HepG2 (cell line): ENCODE data around the gene XPR1. TPM values are rescaled to one million over a fixed set of nuclear protein-coding genes. Genes with fewer than 3 reads are reported as not detected.

Experiments
- ATAC-seq: fragments of 200-7000 bp; cut with Tn5 transposase; 3 replicates; pipeline ENCODE4 v1.9.1; 2020; ENCODE audit warnings: mild to moderate bottlenecking, moderate library complexity
- BruUV-seq: library from RNA; stranded (reverse); fragments of 400-500 nt; replicated peaks from 2 replicates; lab custom pipeline; 2021; lab: Mats Ljungman, UMichigan
- CTCF ChIA-PET: fragments of 300-600 bp; formaldehyde crosslinking; extraction: SDS; loops from one replicate; lab custom pipeline; 2021; ENCODE audit warnings: low total read pairs, inconsistent platforms, low intra/inter-chr PET ratio; lab: Yijun Ruan, JAX
- POLR2A ChIA-PET: fragments of 350-600 bp; sonication (Branson Sonifier 250); formaldehyde crosslinking; loops from one replicate; lab custom pipeline; 2020; ENCODE audit warnings: antibody characterized with exemption, inconsistent platforms; lab: Yijun Ruan, JAX
- DNase-seq: peaks from one replicate; pipeline ENCODE4 v3.0.0-alpha.2; 2015; ENCODE audit warnings: low spot score
- FAIRE-seq: peaks from 3 replicates; lab custom pipeline; 2011; peaks lifted over from hg19 to GRCh38; lab: Jason Lieb, UNC
- H2AFZ ChIP-seq: one replicate; pipeline ENCODE4 v1.6.1; 2011; ENCODE audit warnings: low read length, inconsistent platforms
- H3K27ac ChIP-seq: fragments of 300-600 bp; 3 replicates; pipeline ENCODE4 v1.8.0; 2011; ENCODE audit warnings: mixed run types, mild to moderate bottlenecking, mixed read lengths, low read length, inconsistent platforms; ENCODE audit not compliant: insufficient read depth; ENCODE audit errors: extremely low read length
- H3K27me3 ChIP-seq, 2 experiments: fragments of 200-600 bp in 1 of 2; 2 replicates in 1 of 2; 3 replicates in 1 of 2; pipeline versions ENCODE4 v1.6.0 to v1.8.0; 2011; ENCODE audit warnings: low read length in 2 of 2, mild to moderate bottlenecking in 2 of 2, moderate library complexity in 2 of 2, inconsistent platforms in 1 of 2; ENCODE audit not compliant: insufficient read depth in 2 of 2, control insufficient read depth in 1 of 2
- H3K36me3 ChIP-seq, 2 experiments: fragments of 200-600 bp in 1 of 2; replicated peaks in 1 of 2; 2 replicates in 1 of 2; 3 replicates in 1 of 2; pipeline versions ENCODE4 v1.5.1 to v1.8.0; 2011; ENCODE audit warnings: low read length in 2 of 2, inconsistent platforms in 1 of 2; ENCODE audit not compliant: insufficient read depth in 2 of 2, control insufficient read depth in 1 of 2
- H3K4me1 ChIP-seq: 2 replicates; pipeline ENCODE4 v1.5.1; 2012; ENCODE audit warnings: low read length, inconsistent platforms; ENCODE audit not compliant: insufficient read depth
- H3K4me2 ChIP-seq: 2 replicates; pipeline ENCODE4 v1.6.0; 2011; ENCODE audit warnings: low read depth, low read length, inconsistent platforms
- H3K4me3 ChIP-seq, 3 experiments: fragments of 200-600 bp in 1 of 3; sonication (generic), shearing (Covaris generic) in 1 of 3; replicated peaks in 1 of 3; 2 replicates each; pipeline ENCODE4 v1.5.1; 2011 to 2016; ENCODE audit warnings: low read length in 3 of 3, inconsistent platforms in 2 of 3, low read depth in 2 of 3, mild to moderate bottlenecking in 2 of 3, control low read depth in 1 of 3, mixed read lengths in 1 of 3; ENCODE audit not compliant: insufficient read depth in 1 of 3
- H3K79me2 ChIP-seq: one replicate; pipeline ENCODE4 v1.6.1; 2011; ENCODE audit warnings: low read length, inconsistent platforms; ENCODE audit not compliant: insufficient read depth
- H3K9ac ChIP-seq: 2 replicates; pipeline ENCODE4 v1.6.0; 2011; ENCODE audit warnings: mild to moderate bottlenecking, low read depth, low read length, inconsistent platforms; ENCODE audit not compliant: insufficient read depth
- H3K9me3 ChIP-seq: 2 replicates; pipeline ENCODE4 v1.5.1; 2012; ENCODE audit warnings: mild to moderate bottlenecking, low read length
- H4K20me1 ChIP-seq: 2 replicates; pipeline ENCODE4 v1.6.0; 2011; ENCODE audit warnings: inconsistent platforms, mild to moderate bottlenecking, low read length, moderate library complexity; ENCODE audit not compliant: insufficient read depth
- ATRX ChIP-seq: sonication (generic); formaldehyde crosslinking; IDR thresholded peaks from 2 replicates; pipeline ENCODE4 v1.4.0; 2020; ENCODE audit warnings: missing genetic modification reagents, borderline replicate concordance
- DR1 ChIP-seq: sonication (generic); formaldehyde crosslinking; IDR thresholded peaks from 2 replicates; pipeline ENCODE4 v1.8.0; 2021; ENCODE audit warnings: mild to moderate bottlenecking, missing genetic modification reagents, inconsistent platforms
- FUBP1 ChIP-seq: sonication (generic); formaldehyde crosslinking; IDR thresholded peaks from 2 replicates; pipeline ENCODE4 v1.5.1; 2020; ENCODE audit warnings: missing genetic modification reagents, mild to moderate bottlenecking, borderline replicate concordance
- GPN1 ChIP-seq: sonication (generic); formaldehyde crosslinking; IDR thresholded peaks from 2 replicates; pipeline ENCODE4 v1.5.1; 2020; ENCODE audit warnings: missing genetic modification reagents, borderline replicate concordance
- HNRNPUL1 ChIP-seq: fragments of 200-400 bp; formaldehyde crosslinking; IDR thresholded peaks from 2 replicates; pipeline ENCODE4 v1.6.1; 2017; ENCODE audit warnings: low read depth, mild to moderate bottlenecking, low read length, moderate library complexity
- JUN ChIP-seq: sonication (generic); formaldehyde crosslinking; IDR thresholded peaks from 2 replicates; pipeline ENCODE4 v1.4.0; 2020; ENCODE audit warnings: mild to moderate bottlenecking, missing genetic modification reagents
- POGK ChIP-seq: sonication (generic); formaldehyde crosslinking; conservative IDR thresholded peaks from 2 replicates; pipeline ENCODE4 v1.8.0; 2022; ENCODE audit warnings: mild to moderate bottlenecking, moderate library complexity, missing genetic modification reagents
- SOX5 ChIP-seq: IDR thresholded peaks from 2 replicates; pipeline ENCODE4 v1.6.1; 2016; ENCODE audit warnings: borderline replicate concordance
- ZNF160 ChIP-seq: sonication (generic); formaldehyde crosslinking; IDR thresholded peaks from 2 replicates; pipeline ENCODE4 v1.8.0; 2022; ENCODE audit warnings: mild to moderate bottlenecking, inconsistent platforms, missing genetic modification reagents
- ZNF18 ChIP-seq: sonication (generic); formaldehyde crosslinking; IDR thresholded peaks from 2 replicates; pipeline ENCODE4 v1.8.0; 2022; ENCODE audit warnings: mild to moderate bottlenecking, missing genetic modification reagents; ENCODE audit not compliant: insufficient replicate concordance
- ZNF501 ChIP-seq: sonication (generic); formaldehyde crosslinking; IDR thresholded peaks from 2 replicates; pipeline ENCODE4 v1.5.1; 2020; ENCODE audit warnings: mild to moderate bottlenecking, moderate library complexity, missing genetic modification reagents
- WGBS: methylation state at CpG from one replicate; pipeline ENCODE4 v1.1.6; 2017; ENCODE audit warnings: low lambda C conversion rate; 5-methylcytosine and 5-hydroxymethylcytosine counted together
- in situ Hi-C: cut with HindIII; loops from 2 replicates; pipeline ENCODE4 v1.10.0; 2017; ENCODE audit warnings: low pct_unique_long_range_greater_than_20kb; ENCODE audit not compliant: extremely low pct_ligation_motif_present
- intact Hi-C: fragments of 100-400 bp; cut with micrococcal nuclease; formaldehyde crosslinking; loops from one replicate; pipeline ENCODE4 v1.10.0; 2022; ENCODE audit not compliant: unreplicated experiment
- polyA plus RNA-seq, 8 experiments: library from polyadenylated mRNA; depleted of rRNA in 3 of 8; stranded (reverse) in 7 of 8; unstranded in 1 of 8; fragments of >200 nt; fragmentation: Illumina TruSeq in 4 of 8; extraction: Trizol in 4 of 8; gene quantifications; 2 replicates each; pipeline versions ENCODE4 v1.2.1 to v1.2.3, GENCODE V29; 2011 to 2016; ENCODE audit warnings: low read depth in 4 of 8, missing spikeins in 1 of 8, mixed read lengths in 1 of 8; ENCODE audit not compliant: insufficient read depth in 1 of 8
- total RNA-seq, 5 experiments: library from RNA; depleted of rRNA; stranded (reverse); fragments of >200 nt; fragmentation: Illumina TruSeq; extraction: Trizol; gene quantifications; 2 replicates each; pipeline ENCODE4 v1.2.3, GENCODE V29; 2016; ENCODE audit warnings: low read depth in 1 of 5

The XPR1 gene
- total and polyA plus RNA-seq, 2 of the 13 experiments (the other 11 are each of a cell fraction or from before 2014, with no cell fraction given) = 22.3 to 23.6 TPM

- Histone ChIP-seq H3K4me3 (no peak overlapping the region), H3K4me1 (peaks cover 6% of the 10 kb centered on the region), H3K79me2 (no peaks in the 10 kb centered on the region), H3K27ac (no peak overlapping the region), H3K27me3 (no peaks in the 10 kb centered on the region), H3K9me3 (no peaks in the 10 kb centered on the region), H4K20me1 (no peaks in the 10 kb centered on the region), H3K36me3 (no peaks in the 10 kb centered on the region; a peak in 1 of 5 replicates), H2AFZ (no peak overlapping the region), H3K9ac (no peak overlapping the region), H3K4me2 (no peak overlapping the region)
- ATAC-seq (no peak), DNase-seq (no peak), FAIRE-seq (no peak)
- in situ Hi-C loops = loop anchor here (10.0 kb wide), 1 partner anchor 255 kb away; no protein-coding TSS in a partner anchor
- ChIA-PET CTCF (no interaction called here), POLR2A (no interaction called here)
- TF ChIP-seq ATRX (CRISPR knock-in tag) = no peak
- TF ChIP-seq FUBP1 (CRISPR knock-in tag) = no peak
- no peak for TF ChIP-seq SOX5 (CRISPR knock-in tag)
- no peak for TF ChIP-seq ZNF18 (CRISPR knock-in tag)
- no peak for TF ChIP-seq HNRNPUL1
- TF ChIP-seq GPN1 (CRISPR knock-in tag) = no peak
- TF ChIP-seq JUN (CRISPR knock-in tag) = no peak
- no peak for TF ChIP-seq ZNF501 (CRISPR knock-in tag)
- no peak for TF ChIP-seq ZNF160 (CRISPR knock-in tag)
- TF ChIP-seq POGK (CRISPR knock-in tag) = no peak
- TF ChIP-seq DR1 (CRISPR knock-in tag) = no peak
- intact Hi-C loops = loop anchor here (10.0 kb wide), 1 partner anchor 145 kb away; the partner anchor contains the start of gene MR1
- 73% methylated on average over 2 of the region's 2 CpGs for WGBS
- BruUV-seq = no TSS peak
Observed at GRCh38 chr1:180889325-180889724, 257.5 kb downstream of the XPR1 start.
